HPDE6-E6E7 (cell line): ENCODE results near the gene ITGA11.
"Not testable (repeated sequence)": the region's sequence is repeated elsewhere in the genome, so short reads cannot be mapped to it uniquely, and the experiment has no call there.

Experiments used
- DNase-seq: peaks from one replicate; pipeline ENCODE4 v3.0.0; 2011; ENCODE audit warnings: missing footprints; ENCODE audit errors: extremely low spot score

The ITGA11 gene

GRCh38 chr15:68423359-68424296 is 8.3 kb downstream of the ITGA11 start:
- DNase-seq, result no peak

DNA sequence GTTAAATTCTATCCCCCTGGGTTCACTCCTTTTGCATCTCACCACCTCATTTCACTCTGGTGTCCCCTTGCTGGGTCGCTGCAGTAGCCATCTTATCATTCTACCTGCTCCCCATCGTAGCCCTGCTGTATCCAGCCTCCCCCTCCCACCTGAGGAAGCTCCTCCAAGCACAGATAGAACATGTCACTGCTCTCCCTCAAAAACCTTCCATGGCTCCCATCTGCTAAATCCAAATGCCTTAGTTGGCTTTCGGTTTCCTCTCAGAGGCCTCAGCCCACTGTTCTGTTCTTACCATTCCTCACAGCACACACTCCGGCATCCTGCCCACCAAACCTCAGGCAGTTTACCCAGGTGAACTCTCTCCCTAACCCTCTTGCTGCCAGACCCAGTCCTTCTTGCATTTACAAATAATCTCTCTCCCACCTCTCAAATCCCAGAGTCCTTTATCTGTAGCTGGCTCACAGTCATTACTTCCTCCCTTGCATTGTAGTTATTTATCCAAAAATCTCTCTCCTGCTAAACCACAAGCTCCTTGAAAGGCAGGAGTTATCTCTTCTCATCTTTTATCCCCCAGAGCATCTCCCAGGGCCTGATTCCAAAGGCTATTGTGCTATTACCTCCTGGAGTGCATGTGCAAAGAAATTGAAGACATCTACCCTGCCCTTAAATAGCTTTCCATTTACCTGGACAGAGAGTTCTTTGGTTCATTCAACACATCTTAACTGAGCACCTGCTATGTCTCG is 9.4 kb downstream of the ITGA11 start:
- DNase-seq, result not testable (repeated sequence)

GRCh38 chr15:68421798-68422402 is 10.1 kb downstream of the ITGA11 start:
- no peak for DNase-seq

- DNase-seq, result no peak
These were observed 10.8 kb downstream of the ITGA11 start for GRCh38 chr15:68421115-68421551.

DNA sequence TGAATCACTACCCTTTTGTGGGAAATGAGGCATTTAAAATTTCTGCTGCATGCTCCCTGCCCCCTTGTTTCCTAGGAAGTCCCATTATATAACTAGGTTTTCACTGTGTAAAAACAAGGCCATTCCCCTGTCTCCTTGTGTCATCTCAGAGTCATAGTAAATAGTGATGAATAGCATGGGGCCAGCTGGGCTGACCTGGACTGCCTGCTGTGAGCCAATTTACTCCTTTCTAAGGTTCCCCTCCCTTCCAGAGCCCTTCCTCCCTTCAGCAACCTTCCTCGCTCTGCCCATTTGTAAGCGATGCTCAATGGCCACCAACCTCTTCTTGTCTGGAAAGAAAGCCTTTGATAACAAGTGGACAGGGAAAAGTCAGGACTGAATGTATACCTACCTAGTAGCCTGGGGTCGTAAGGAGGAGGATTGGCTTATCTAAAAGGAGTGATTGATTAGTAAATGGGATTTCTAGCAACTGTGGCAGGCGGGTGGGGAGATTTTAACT is 11.7 kb downstream of the ITGA11 start:
- DNase-seq, result no peak

GRCh38 chr15:68419301-68420175 is 12.4 kb downstream of the ITGA11 start:
- no peak for DNase-seq

- DNase-seq, result no peak
These were observed 13.3 kb downstream of the ITGA11 start for GRCh38 chr15:68418611-68419161.

- DNase-seq, result no peak
These were observed 14.1 kb downstream of the ITGA11 start for GRCh38 chr15:68417897-68418296.

DNA sequence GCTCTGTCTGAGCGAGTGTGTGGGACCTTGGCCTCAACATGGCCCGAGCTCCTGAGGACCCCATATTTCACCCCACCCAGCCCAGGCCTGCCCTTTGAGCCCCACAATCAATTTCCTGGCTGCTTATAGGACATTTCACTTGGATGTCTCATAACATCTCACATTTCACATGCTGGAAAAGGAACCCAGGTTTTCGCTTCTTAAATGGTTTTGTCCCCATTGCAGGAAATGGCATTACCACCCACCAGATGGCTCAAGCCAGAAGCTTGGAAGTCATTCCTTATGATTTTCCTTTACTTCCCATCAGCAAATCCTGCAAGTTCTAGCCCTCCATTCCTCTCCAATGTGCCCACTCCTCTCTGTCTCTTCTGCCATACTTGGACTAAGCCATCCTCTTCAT is 14.9 kb downstream of the ITGA11 start:
- DNase-seq, result no peak

- DNase-seq, result no peak
These were observed 15.8 kb downstream of the ITGA11 start for GRCh38 chr15:68416158-68416535.

GRCh38 chr15:68415501-68416157 is 16.3 kb downstream of the ITGA11 start:
- DNase-seq, result no peak

- DNase-seq, result no peak
These were observed 16.9 kb downstream of the ITGA11 start for GRCh38 chr15:68415061-68415460.

- DNase-seq, result no peak
These were observed 17.4 kb downstream of the ITGA11 start for GRCh38 chr15:68414591-68414990.

DNA sequence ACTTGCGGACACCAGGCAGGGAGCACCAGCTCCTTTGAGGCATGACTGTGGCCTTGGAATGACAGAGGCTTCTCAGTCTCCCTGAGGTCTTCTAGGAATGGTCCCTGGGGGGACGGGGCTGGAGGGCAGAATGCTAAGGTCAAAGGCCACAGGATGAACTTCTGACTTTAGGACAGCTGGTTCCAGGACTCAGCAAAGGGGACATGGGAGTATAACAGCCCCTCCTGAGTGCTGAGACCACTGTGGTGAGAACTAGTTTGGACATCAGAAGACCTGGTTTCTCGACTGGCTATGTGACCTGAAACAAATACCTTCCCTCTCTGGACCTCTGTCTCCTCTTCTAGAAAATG is 17.8 kb downstream of the ITGA11 start:
- no peak for DNase-seq

DNA sequence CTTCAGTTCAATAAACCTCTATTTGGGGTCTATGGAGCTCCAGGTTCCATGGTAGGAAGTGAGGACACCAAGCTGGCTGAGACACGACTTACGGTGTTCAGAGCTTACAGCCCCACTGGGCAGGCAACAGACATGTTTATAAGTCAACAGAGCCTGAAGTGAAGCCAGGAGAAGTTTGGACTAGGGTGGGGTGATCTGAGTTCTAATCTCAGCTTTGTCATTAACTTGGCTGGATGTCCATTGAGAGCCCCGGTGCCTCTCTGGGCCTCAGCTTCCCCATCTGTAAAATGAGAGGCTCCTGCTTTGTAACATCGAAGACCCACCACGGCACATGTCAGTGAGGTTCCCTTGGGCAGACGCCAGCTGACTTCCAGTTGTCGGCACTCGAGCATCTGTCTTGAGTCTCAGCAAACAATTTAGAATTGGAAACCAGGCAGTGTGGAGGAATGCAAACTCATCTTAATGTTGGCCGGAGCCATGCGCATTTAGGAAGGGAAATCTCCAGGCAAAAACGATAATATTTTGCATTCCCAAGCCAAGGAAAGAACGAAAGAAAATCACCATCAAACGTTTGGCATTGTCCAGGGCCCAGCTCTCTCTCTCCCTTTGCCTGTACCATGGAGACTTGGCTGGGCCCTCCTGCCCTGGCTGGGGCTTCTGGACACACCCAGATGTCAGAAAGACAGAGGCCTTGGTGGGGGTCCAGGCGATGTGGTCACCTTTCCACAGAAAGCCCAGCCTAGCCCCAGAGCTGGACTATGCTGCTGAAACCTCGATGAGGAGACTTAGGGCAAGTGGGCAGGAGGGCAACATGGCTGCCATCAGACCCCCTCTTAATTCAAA is 18.4 kb downstream of the ITGA11 start:
- no peak for DNase-seq

- DNase-seq, result no peak
These were observed 19.7 kb downstream of the ITGA11 start for GRCh38 chr15:68412218-68412617.

DNA sequence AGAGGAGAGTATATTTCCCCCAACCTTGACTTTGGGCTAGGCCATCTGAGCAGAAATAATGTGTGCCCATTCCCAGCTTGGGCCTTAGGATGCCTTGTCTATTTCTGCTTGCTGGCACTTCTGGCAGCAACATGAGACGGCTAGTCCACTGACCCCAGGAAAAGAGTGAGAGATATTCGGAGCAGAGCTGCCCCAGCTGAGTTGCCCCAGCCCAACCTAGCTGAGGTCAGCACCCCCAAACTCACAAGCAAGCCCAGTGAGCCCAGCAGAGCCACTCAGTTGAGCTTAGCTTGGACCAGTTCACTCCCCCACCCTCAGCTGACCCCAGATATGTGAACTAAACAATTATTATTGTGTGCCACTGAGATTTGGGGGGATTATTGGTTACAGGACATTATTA is 20.2 kb downstream of the ITGA11 start:
- no peak for DNase-seq

DNA sequence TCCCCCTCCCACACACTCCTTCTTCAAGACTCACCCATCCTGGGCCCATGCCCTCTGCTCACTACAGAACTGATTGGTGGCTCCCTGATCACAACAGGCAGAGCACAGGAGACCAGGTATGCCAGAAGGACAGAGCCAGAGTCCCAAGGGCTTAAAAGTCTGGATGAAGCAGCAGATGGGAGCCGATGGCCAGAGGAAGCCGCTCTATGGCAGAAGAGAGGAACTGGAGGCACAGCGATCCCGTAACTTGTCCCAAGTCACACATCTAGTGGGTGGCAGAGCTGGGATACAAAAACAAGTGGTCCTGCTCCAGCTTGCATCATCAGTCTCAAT is 20.7 kb downstream of the ITGA11 start:
- DNase-seq, result no peak

DNA sequence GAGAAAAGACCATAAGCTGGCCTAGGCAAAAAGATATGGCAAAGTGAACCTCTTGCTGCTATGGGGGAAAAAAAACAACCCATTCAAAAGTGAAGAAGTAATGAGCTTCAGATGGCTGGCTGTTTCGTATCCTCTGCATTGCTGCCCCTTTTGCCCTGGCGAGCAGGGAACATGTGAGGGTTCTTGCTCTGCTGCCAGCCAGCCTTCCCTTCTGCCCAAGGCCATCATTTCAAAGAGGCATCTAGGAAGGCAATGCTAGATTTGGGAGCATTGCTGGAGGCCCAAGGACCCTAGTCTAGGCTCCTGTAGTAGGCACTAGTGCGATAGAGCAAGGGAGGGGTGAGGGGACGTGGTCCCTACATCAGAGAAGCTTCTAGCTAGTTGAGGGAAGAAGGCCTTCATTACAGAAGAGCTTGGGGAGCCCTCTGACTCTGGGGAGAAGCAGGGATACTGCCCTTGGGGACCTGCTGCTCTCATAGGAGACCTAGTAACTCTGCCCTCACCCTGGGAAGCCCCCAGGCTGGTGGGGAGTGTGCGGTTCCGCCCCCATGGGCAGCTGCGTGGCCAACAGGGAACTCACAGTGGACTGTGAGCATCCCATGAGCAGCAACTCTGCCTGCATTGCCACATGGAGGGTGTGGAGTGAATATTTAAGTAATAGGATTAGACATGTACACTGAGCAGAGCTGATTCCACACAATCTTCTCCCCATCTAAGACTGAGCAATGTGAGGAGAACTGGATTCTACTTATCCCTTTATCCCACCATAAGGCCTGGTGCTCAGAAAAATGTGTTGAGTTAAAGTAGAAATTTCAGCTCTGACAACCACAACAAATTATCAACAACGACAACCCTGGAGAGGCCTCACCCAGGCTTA is 21.3 kb downstream of the ITGA11 start:
- DNase-seq, result no peak
